Measurements from ENCODE around the gene USP5. TPM values are rescaled to one million over a fixed set of nuclear protein-coding genes. Genes with fewer than 3 reads are reported as not detected.

Gene USP5
- total and polyA plus RNA-seq, 2 experiments from 2014 or later, result 145 to 156 TPM

DNA sequence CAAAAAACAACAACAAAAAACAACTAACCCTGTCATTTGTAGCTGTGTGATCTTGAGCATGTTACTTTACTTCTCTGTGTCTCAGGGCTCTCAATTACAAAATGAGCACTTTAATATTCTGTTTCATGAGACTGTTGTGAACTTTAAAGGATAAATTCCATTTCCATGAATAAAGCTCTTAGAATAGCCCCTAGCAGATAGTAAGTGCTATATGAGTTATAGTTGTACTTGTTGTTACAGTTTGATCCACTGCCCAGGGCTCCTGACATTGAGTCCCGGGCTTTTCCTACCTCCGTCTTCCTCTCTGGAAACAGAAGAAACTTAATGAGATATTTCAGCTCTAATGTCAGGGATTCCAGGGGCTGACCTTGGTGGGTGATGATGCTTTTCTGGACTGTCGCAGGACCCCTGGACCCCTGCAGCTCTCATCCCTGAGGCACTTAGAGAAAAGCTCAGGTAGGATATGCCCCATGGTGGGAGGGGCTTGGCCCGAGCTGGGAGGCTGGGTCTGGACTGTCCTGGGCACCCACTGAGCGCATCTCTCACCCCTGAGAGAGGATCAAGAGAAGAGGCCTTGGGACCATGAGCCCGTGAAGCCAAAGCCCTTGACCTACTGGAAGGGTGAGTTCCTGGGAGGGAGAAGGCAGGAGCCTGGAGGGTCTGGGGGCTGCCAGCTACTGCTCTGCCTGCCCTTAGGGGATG is 18.6 kb upstream of the USP5 start:
- TF ChIP-seq, protein P1, sequence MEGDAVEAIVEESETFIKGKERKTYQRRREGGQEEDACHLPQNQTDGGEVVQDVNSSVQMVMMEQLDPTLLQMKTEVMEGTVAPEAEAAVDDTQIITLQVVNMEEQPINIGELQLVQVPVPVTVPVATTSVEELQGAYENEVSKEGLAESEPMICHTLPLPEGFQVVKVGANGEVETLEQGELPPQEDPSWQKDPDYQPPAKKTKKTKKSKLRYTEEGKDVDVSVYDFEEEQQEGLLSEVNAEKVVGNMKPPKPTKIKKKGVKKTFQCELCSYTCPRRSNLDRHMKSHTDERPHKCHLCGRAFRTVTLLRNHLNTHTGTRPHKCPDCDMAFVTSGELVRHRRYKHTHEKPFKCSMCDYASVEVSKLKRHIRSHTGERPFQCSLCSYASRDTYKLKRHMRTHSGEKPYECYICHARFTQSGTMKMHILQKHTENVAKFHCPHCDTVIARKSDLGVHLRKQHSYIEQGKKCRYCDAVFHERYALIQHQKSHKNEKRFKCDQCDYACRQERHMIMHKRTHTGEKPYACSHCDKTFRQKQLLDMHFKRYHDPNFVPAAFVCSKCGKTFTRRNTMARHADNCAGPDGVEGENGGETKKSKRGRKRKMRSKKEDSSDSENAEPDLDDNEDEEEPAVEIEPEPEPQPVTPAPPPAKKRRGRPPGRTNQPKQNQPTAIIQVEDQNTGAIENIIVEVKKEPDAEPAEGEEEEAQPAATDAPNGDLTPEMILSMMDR (IDR thresholded peaks at IDR 0.05; ENCODE audit: low read depth, low read length), result no peak
- peaks cover 4% of the 10 kb centered on the region for H3K4me1 ChIP-seq (ENCODE audit: low read depth)
- H3K4me3 ChIP-seq, result no peak overlapping the region
- no peaks in the 10 kb centered on the region for H3K9me3 ChIP-seq (ENCODE audit: low read depth)
- no peak for DNase-seq (ENCODE audit: low read depth in 1 of 2, low spot score in 1 of 2)
- H3K27me3 ChIP-seq, result no peaks in the 10 kb centered on the region
- no peak overlapping the region for H3K27ac ChIP-seq
- H3K36me3 ChIP-seq, result peaks cover 25% of the 10 kb centered on the region

DNA sequence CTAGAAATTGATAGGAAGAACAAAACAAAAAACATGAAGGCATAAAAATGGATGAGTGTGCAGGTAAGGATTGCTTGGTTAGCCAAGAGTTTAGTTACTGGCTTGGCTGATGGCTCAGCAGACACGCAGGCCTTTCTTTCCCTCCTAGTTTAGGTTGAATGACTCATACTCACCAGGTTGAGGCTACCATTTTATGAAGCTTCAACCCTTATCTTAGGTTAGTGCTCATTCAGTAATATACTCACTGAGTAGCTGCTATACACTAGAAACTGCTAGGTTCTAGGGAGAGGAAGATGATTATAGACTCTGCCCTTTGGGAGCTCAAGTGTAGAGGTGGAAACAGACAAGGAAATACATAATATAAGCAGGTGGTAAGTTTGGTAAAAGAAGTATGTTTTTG is 17.7 kb upstream of the USP5 start:
- H3K4me3 ChIP-seq, result no peak overlapping the region
- no peak overlapping the region for H3K27ac ChIP-seq
- H3K27me3 ChIP-seq, result no peaks in the 10 kb centered on the region
- DNase-seq (ENCODE audit: low read depth in 1 of 2, low spot score in 1 of 2), result no peak
- H3K36me3 ChIP-seq, result peaks cover 27% of the 10 kb centered on the region
- TF ChIP-seq, protein P1 (IDR thresholded peaks at IDR 0.05; ENCODE audit: low read depth, low read length), result no peak
- H3K9me3 ChIP-seq (ENCODE audit: low read depth), result no peaks in the 10 kb centered on the region
- peaks cover 4% of the 10 kb centered on the region for H3K4me1 ChIP-seq (ENCODE audit: low read depth)

DNA sequence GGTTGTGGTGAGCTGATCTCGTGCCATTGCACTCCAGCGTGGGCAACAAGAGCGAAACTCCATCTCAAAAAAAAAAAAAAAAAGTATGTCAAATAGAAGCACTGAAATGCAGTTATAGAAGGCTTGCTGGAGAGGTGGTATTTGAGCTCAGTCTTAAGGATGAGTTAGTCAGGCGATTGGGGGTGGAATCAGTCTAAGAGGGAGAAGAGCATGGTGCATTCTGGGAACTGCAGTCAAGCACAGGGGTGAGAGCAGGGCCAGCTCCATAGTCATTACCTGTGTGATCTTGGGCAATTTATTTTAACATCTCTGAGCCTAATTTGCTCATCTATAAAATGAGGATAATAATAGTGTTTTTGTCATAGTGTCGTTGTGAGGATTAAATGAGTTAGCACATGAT is 17.1 kb upstream of the USP5 start:
- no peak overlapping the region for H3K27ac ChIP-seq
- no peaks in the 10 kb centered on the region for H3K27me3 ChIP-seq
- H3K4me1 ChIP-seq (ENCODE audit: low read depth), result peaks cover 5% of the 10 kb centered on the region
- TF ChIP-seq, protein P1 (IDR thresholded peaks at IDR 0.05; ENCODE audit: low read depth, low read length), result no peak
- no peak for DNase-seq (ENCODE audit: low read depth in 1 of 2, low spot score in 1 of 2)
- no peaks in the 10 kb centered on the region for H3K9me3 ChIP-seq (ENCODE audit: low read depth)
- no peak overlapping the region for H3K4me3 ChIP-seq
- peaks cover 30% of the 10 kb centered on the region for H3K36me3 ChIP-seq

DNA sequence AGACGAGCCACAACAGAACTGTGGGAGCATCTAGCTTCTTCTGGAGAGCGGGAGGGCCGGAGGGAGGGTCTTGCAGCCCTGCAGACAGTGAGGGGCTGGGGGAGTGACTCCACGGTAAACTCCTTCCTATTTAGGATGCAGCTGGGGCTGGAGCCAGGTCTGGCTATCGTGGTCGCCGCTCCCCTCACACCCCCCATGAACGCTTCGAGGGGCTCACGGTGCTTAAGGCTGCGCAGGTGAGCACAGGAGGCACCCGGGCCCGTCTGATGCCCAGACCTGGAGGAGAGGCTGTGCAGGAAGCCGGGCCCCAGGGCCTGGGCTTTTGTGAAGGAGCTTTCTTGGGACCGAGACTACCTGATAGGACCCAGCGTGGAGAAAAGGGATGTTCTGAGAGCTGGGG is 15.1 kb upstream of the USP5 start:
- H3K4me3 ChIP-seq, result no peak overlapping the region
- TF ChIP-seq, protein P1 (IDR thresholded peaks at IDR 0.05; ENCODE audit: low read depth, low read length), result no peak
- H3K27me3 ChIP-seq, result no peaks in the 10 kb centered on the region
- H3K9me3 ChIP-seq (ENCODE audit: low read depth), result no peaks in the 10 kb centered on the region
- DNase-seq (ENCODE audit: low read depth in 1 of 2, low spot score in 1 of 2), result no peak
- H3K27ac ChIP-seq, result no peak overlapping the region
- H3K36me3 ChIP-seq, result peaks cover 21% of the 10 kb centered on the region
- peaks cover 14% of the 10 kb centered on the region for H3K4me1 ChIP-seq (ENCODE audit: low read depth)

DNA sequence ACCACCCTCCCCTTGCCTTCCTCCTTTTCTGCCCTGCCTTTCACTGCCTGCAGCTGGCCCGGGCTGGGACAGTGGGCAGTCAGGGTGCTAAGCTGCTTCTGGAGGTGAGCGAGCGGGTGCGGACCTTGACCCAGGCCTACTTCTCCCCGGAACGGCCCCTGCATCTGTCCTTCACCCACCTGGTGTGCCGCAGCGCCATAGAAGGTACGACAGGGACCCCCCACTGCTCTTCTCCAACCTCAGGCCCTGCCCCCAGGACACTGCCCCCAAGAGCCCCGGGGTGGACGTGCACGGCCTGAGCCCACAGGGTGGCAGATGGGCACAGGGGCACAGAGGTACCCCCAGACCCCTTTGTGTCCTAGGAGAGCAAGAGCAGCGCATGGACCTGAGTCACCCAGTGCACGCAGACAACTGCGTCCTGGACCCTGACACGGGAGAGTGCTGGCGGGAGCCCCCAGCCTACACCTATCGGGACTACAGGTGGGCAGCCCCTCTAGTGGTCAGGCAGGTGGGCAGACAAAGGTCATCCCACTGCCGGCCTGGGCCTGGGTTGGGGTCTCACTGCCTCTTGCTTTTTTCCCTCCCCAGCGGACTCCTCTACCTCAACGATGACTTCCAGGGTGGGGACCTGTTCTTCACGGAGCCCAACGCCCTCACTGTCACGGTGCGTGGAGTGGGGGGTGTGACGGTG is 14.4 kb upstream of the USP5 start:
- H3K27ac ChIP-seq, result no peak overlapping the region
- H3K27me3 ChIP-seq, result no peaks in the 10 kb centered on the region
- H3K9me3 ChIP-seq (ENCODE audit: low read depth), result no peaks in the 10 kb centered on the region
- H3K4me1 ChIP-seq (ENCODE audit: low read depth), result peaks cover 14% of the 10 kb centered on the region
- TF ChIP-seq, protein P1 (IDR thresholded peaks at IDR 0.05; ENCODE audit: low read depth, low read length), result no peak
- no peak for DNase-seq (ENCODE audit: low read depth in 1 of 2, low spot score in 1 of 2)
- H3K4me3 ChIP-seq, result no peak overlapping the region
- peaks cover 17% of the 10 kb centered on the region for H3K36me3 ChIP-seq
